Activated T-helper 2 cell treated with anti-CD3 and anti-CD28 coated beads, Interferon-gamma antibody, Interleukin-2, Interleukin-4, amounts not matched to agents 10 μg/mL and 5 μg/mL and 100 μg/mL, durations not matched to agents 14 hours and 24 hours and 36 hours (primary cell): ENCODE results near the gene LUZP4. TPM values are rescaled to one million over a fixed set of nuclear protein-coding genes. Genes with fewer than 3 reads are reported as not detected.
"Not testable (repeated sequence)": the region's sequence is repeated elsewhere in the genome, so short reads cannot be mapped to it uniquely, and the experiment has no call there.

Experiments used
- DNase-seq: peaks from one replicate; pipeline ENCODE4 v3.0.0; 2021; ENCODE audit warnings: low spot score
- H3K27ac Mint-ChIP-seq: one replicate; pipeline ENCODE4 v1.8.0; 2021; ENCODE audit warnings: mixed read lengths
- H3K27me3 Mint-ChIP-seq: one replicate; pipeline ENCODE4 v1.8.0; 2021; ENCODE audit warnings: low read depth, mixed read lengths
- H3K36me3 Mint-ChIP-seq: one replicate; pipeline ENCODE4 v1.8.0; 2021; ENCODE audit warnings: low read depth, mixed read lengths
- H3K4me1 Mint-ChIP-seq: one replicate; pipeline ENCODE4 v1.8.0; 2021; ENCODE audit warnings: low read depth, mixed read lengths
- H3K4me3 Mint-ChIP-seq: one replicate; pipeline ENCODE4 v1.8.0; 2021; ENCODE audit warnings: low read depth, mild to moderate bottlenecking, moderate library complexity, mixed read lengths
- H3K9me3 Mint-ChIP-seq: one replicate; pipeline ENCODE4 v1.8.0; 2021; ENCODE audit warnings: mixed read lengths
- intact Hi-C: fragments of 100-400 bp; cut with micrococcal nuclease; formaldehyde crosslinking; loops from one replicate; pipeline ENCODE4 v1.15.1; 2023
- total RNA-seq: library from RNA; stranded (reverse); gene quantifications from 2 replicates; pipeline ENCODE4 v1.2.3, GENCODE V29; 2022

The LUZP4 gene
- total RNA-seq, 1 donor from 2014 or later = not detected

DNA sequence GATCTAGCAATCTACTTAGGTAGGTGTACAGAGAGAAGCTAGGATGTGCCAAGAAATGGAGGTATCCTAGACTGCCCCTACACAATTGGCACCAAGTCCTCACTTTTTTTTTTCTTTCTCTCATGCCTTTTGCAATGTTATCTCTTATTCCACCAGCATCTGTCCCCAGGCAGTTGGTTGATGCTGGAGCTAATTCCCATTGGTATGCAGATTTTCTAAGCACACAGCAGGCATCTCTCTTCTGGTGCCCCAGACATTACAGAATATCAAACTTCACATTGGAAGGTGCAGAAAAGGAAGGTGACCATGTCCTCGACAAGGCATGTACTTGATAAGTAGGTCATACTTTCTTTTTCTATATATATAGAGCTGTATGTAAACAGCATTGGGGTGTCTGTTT is 21.6 kb downstream of the LUZP4 start:
- Mint-ChIP-seq H3K9me3 (no peaks in the 10 kb centered on the region), H3K4me1 (no peaks in the 10 kb centered on the region), H3K27me3 (no peaks in the 10 kb centered on the region), H3K36me3 (no peaks in the 10 kb centered on the region), H3K27ac (no peak overlapping the region), H3K4me3 (no peak overlapping the region)
- DNase-seq = no peak
- intact Hi-C loops = no loop called here

DNA sequence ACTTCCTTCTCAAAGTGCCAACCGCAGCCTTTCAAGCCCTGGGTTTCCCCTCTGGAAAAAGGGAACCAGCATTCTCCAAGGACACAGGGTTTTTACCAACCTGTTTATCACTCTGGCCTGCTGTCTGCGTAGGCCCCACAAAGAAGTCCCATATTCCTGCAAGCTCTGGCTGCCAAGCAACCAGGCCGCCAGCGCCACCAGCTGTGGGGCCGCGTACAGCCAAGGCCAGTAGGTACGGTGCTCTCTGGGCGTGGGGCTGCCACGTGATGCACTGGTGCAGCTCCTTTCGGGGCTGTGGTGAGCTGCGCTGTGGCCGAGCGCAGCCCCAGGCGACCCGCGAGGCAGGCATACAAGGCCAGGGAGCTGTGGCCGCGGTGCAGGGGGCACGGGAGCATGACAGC is 22.1 kb downstream of the LUZP4 start:
- H3K4me1 Mint-ChIP-seq = no peaks in the 10 kb centered on the region
- DNase-seq = no peak
- no peaks in the 10 kb centered on the region for H3K36me3 Mint-ChIP-seq

DNA sequence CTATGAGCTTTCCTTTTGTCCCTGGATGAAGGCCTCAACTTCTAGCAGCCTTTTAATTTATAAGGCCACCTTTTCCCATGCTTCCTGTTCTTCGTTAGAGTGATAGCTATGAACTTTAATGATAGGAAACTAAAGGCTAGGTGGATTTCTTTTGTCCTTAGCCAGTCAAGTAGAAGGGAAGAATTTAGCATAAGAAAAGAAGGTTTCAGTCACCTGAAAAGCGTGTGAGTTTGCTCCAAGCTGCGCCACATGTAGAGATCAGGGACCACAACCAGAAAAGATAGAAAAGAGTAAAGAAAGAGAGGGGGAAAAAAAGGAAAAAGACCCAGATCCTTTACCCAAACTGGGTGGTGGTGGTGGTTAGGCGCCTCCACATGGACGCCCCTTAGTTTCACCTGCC is 28.6 kb downstream of the LUZP4 start:
- Mint-ChIP-seq H3K27ac (no peak overlapping the region), H3K4me3 (no peak overlapping the region), H3K27me3 (no peaks in the 10 kb centered on the region), H3K4me1 (no peaks in the 10 kb centered on the region), H3K9me3 (no peaks in the 10 kb centered on the region), H3K36me3 (no peaks in the 10 kb centered on the region)
- intact Hi-C loops = no loop called here
- no peak for DNase-seq

More for the DNA sequence above, 22.1 kb downstream of the LUZP4 start:
- Mint-ChIP-seq H3K9me3 (no peaks in the 10 kb centered on the region), H3K4me3 (no peak overlapping the region), H3K27ac (no peak overlapping the region), H3K27me3 (no peaks in the 10 kb centered on the region)
- intact Hi-C loops = no loop called here

DNA sequence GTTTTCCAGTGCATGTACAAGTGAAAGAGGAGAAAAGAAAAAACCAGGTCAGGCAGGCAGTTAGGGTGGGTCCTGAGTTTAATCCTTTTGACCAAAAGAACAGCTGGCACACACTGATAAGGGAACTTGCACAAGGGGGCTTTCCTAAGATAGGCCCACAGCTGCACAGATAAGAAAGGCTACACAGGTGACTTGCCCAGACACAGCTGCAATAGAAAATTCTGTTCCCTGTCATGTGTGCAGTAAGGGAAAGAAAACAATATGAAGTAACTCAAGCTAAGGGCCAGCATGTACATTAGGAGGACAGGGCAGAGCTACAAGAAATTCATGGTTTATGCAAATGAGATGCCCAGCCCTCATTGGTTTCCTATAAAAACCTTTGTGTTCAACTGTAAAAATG is 32.9 kb downstream of the LUZP4 start:
- H3K27me3 Mint-ChIP-seq = no peaks in the 10 kb centered on the region
- no peaks in the 10 kb centered on the region for H3K4me1 Mint-ChIP-seq
- no peak overlapping the region for H3K4me3 Mint-ChIP-seq
- DNase-seq = no peak
- no peaks in the 10 kb centered on the region for H3K36me3 Mint-ChIP-seq
- intact Hi-C loops = no loop called here
- H3K9me3 Mint-ChIP-seq = no peaks in the 10 kb centered on the region
- H3K27ac Mint-ChIP-seq = no peak overlapping the region

DNA sequence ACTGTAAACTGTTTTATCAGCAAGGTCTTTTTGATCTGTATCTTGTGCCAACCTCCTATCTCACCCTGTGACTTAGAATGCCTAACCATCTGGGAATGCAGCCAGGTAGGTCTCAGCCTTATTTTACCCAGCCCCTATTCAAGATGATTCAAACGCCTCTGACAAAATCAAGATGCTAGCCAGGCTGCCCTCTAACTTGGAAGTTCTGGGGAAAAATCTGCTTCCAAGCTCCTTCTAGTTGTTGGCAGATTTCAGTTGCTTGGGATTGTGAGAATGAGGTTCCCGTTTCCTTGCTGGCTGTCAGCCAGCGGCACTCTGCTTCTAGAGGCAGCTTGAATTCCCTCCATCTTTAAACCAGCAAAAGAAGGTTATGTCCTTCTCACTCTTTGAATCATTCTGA is 34.7 kb downstream of the LUZP4 start:
- Mint-ChIP-seq H3K9me3 (no peaks in the 10 kb centered on the region), H3K27ac (no peak overlapping the region), H3K4me3 (no peak overlapping the region), H3K4me1 (no peaks in the 10 kb centered on the region), H3K36me3 (no peaks in the 10 kb centered on the region), H3K27me3 (no peaks in the 10 kb centered on the region)
- intact Hi-C loops = no loop called here
- DNase-seq = no peak

DNA sequence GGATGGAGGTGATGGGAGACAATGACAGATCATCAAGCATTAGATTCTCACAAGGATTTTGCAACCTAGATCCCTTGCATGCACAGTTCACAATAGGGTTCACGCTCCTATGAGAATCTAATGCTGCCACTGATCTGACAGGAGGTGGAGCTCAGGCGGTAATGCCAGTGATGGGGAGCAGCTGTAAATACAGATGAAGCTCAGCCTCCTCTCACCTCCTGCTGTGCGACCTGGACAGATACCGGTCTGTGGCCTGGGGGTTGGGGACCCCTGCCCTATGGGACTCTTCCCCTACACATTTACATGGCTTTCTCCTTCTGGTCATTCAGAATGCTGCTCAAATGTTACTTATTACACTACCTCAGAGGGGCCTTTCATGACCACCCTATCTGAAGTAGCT is 39.8 kb downstream of the LUZP4 start:
- intact Hi-C loops, H3K36me3 Mint-ChIP-seq, H3K4me1 Mint-ChIP-seq, H3K27me3 Mint-ChIP-seq, H3K9me3 Mint-ChIP-seq, DNase-seq, H3K27ac Mint-ChIP-seq, H3K4me3 Mint-ChIP-seq: not testable (repeated sequence)

DNA sequence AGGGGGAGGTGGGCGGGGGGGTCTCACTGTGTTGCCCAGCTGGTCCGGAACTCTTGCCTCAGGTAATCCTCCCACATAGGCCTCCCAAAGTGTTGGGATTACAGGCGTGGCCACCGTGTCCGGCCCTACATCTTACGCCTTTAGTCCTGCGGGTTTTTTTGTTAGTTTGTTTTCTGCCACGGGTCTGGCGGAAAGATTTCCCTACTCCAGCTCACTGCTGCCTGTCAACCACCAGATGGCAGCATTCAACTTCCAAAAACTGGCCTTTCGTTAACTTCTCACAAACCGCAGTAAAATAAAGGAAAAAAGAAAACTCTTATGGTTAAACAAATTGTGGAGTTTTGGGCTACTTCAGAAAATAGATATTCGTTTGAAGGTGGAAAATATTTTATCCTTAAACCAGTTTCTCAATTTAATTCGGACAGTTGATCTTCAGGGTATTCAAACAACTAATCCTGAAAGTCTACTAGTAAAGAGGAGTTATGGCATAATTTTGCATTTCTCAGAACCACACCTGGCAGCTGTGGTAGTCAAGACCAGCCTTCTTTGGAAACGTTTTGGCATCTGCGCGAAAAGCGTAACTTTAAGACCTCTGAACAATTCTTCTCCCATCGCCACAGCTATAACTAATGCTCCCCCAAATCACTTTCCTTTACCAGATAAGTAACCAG is 41.1 kb downstream of the LUZP4 start:
- H3K36me3 Mint-ChIP-seq = no peaks in the 10 kb centered on the region
- H3K4me3 Mint-ChIP-seq = no peak overlapping the region
- no peaks in the 10 kb centered on the region for H3K4me1 Mint-ChIP-seq
- no peak overlapping the region for H3K27ac Mint-ChIP-seq
- intact Hi-C loops = loop anchor here (1.0 kb wide), 1 partner anchor 313 kb away; no protein-coding TSS in a partner anchor
- DNase-seq = no peak
- no peaks in the 10 kb centered on the region for H3K9me3 Mint-ChIP-seq
- H3K27me3 Mint-ChIP-seq = no peaks in the 10 kb centered on the region

DNA sequence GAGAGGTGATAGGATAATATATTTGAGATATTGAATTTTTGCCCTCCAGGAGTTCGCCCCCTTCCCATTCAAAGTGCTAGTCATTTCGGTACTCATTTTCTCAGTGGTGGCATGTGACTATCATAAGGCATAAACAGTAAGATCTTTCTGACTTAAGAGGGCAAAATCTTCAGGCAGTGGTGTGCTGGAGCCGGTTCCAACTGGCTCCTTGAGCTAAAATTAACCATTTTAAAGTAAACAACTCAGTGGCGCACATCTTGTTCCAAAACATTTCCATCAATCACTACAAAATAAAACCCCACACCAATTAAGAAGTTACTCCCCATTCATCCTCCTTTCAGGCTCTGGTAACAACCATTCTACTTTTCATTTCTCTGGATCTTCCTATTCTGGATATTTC is 43.3 kb downstream of the LUZP4 start:
- Mint-ChIP-seq H3K27me3 (no peaks in the 10 kb centered on the region), H3K36me3 (no peaks in the 10 kb centered on the region), H3K4me3 (no peak overlapping the region), H3K4me1 (no peaks in the 10 kb centered on the region), H3K27ac (no peak overlapping the region), H3K9me3 (no peaks in the 10 kb centered on the region)
- intact Hi-C loops = no loop called here
- DNase-seq = no peak

DNA sequence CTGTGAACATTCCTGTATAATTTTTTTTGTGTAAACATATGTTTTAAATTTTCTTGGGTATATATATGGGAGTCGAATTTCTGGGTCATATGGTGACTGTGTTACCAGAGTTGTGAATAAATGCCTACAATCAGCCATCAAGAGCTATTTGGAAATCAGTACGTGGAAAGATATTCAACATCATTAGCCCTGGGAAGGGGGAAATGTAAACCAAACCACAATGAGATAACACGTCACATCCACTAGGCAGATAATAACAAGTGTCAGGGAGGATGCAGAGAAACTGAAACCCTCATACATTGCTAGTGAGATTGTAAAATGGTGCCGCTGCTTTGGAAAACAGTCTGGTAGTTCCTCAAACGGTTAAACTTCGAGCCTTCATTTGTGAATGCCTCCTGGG is 43.9 kb downstream of the LUZP4 start:
- Mint-ChIP-seq H3K9me3 (no peaks in the 10 kb centered on the region), H3K36me3 (no peaks in the 10 kb centered on the region), H3K4me1 (no peaks in the 10 kb centered on the region), H3K4me3 (no peak overlapping the region), H3K27ac (no peak overlapping the region), H3K27me3 (no peaks in the 10 kb centered on the region)
- DNase-seq = no peak
- intact Hi-C loops = no loop called here

DNA sequence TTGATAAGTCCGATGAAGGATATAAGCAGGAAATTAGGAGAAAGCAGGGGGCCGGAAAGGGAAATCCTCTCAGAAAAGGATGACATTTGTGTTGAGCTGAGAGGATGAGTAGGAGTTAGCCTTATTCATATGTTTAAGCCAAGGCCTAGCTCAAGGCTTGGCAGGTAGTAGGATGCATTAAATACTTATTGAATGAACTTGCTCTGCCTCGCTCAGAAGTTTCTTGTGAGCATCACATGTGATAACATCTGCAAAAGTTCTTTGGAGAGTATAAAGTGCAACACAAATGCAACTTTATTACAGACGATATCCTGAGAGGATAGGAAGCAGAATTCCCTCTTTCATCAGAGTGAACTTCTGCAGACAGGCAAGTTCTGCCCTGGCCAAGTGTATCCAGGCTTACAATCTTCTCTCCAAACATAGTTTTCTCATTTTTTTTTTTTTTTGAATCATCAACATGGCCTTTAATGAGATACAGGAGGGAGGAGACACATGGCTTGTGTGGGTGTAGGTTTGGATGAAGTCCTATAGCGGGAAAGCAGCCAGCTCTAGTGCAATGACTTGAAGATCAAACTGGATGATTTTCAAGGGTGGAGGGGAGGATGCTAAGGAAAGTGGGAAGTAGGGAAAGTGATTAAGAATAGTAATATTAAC is 48.1 kb downstream of the LUZP4 start:
- no peaks in the 10 kb centered on the region for H3K27me3 Mint-ChIP-seq
- no peaks in the 10 kb centered on the region for H3K4me1 Mint-ChIP-seq
- no peaks in the 10 kb centered on the region for H3K36me3 Mint-ChIP-seq
- no peak overlapping the region for H3K27ac Mint-ChIP-seq
- no peak for DNase-seq
- no peaks in the 10 kb centered on the region for H3K9me3 Mint-ChIP-seq
- H3K4me3 Mint-ChIP-seq = no peak overlapping the region
- intact Hi-C loops = no loop called here

DNA sequence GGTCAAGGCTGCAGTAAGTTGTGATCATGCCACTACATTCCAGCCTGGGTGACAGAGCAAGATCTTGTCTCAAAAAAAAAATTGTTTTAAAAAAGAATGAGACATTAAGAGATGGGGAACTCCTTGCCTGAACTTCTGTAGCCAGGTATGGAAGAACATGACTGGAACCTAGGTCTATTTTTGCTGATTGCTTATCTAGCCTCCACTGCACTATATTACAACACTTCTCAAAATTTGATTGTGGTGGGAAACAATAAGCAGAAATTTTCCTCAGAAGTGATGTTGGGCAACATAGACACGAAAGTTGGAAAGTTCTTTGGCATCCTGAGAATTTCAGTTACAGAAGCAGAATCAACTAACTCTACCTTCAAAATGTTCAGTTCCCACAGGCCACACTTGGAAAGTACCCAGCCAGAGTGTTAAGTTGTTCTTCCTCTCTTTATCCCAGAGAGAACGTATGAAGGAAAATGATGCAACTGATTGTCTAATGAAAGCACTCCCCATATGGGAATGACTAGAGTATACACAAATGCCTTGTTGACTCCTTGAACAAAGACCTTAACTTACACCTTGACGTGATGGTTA is 50.0 kb downstream of the LUZP4 start:
- H3K9me3 Mint-ChIP-seq = no peaks in the 10 kb centered on the region

DNA sequence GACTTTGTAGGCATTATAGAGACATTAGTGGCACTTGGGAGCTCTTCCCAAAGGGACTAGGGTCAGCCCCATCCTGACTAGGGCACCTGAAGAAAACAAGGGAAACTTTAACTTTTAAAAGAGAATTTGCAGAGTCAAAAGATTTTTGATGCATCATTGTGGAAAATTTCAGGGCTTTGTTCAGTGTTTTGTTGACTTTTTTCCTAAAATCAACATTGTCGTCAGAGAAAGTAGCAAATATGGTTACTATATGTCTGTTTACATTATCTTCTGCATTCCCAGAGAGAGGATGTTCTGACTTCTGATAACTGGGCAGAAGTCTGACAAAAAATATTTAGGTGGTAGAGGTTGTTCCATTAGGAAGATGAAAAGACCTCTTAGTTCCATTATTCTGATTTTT is 51.9 kb downstream of the LUZP4 start:
- Mint-ChIP-seq H3K36me3 (no peaks in the 10 kb centered on the region), H3K9me3 (no peaks in the 10 kb centered on the region), H3K27me3 (no peaks in the 10 kb centered on the region), H3K4me1 (no peaks in the 10 kb centered on the region), H3K27ac (no peak overlapping the region), H3K4me3 (no peak overlapping the region)
- DNase-seq = no peak
- intact Hi-C loops = no loop called here

More for the DNA sequence above, 50.0 kb downstream of the LUZP4 start:
- H3K27ac Mint-ChIP-seq = no peak overlapping the region
- intact Hi-C loops = no loop called here
- no peaks in the 10 kb centered on the region for H3K36me3 Mint-ChIP-seq
- no peaks in the 10 kb centered on the region for H3K27me3 Mint-ChIP-seq
- DNase-seq = no peak
- H3K4me3 Mint-ChIP-seq = no peak overlapping the region
- no peaks in the 10 kb centered on the region for H3K4me1 Mint-ChIP-seq

DNA sequence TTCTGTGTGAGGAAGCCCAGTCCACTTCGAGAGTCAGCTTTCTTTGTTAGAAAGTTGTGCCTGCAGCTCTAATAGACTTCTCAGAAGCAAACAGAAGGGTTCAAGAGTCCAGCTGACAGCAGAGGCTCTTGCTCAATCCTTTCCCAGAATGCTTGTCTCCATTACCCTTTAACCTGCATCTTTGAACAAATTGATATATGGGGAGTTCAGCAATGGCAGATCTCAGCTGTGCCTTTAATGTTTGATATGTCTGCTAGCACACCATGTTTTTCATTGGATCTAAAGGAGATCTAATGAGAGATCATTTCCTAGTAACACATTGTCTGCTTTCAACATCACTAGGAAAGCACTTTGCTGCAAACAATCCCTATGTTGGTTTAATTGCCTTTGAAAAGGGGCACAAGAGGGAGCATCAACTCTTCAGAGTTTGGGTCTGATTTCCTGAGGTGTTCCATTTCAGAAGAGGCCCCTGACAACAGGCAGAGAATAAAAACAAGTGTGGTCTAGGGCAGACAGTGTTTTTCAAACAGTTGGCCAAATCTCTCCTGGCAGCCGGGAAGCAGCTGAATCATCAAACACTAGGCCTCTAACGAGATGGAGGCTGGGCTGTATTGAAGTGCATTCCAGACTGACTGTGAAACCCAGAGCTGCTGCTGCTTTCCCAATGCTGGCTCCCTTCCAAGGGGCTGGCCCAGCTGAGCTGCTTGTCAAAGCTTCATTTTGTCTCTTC is 55.5 kb downstream of the LUZP4 start:
- no peak for DNase-seq
- Mint-ChIP-seq H3K36me3 (no peaks in the 10 kb centered on the region), H3K4me1 (no peaks in the 10 kb centered on the region), H3K27me3 (no peaks in the 10 kb centered on the region), H3K9me3 (no peaks in the 10 kb centered on the region), H3K27ac (no peak overlapping the region), H3K4me3 (no peak overlapping the region)
- intact Hi-C loops = no loop called here
